Tibial nerve (tissue), 4 donors: ENCODE results near the gene KRTAP5-8.

Experiments
- CTCF ChIP-seq, 5 experiments: fragments of 200-600 bp in 3 of 5; fragments of 450-650 bp in 2 of 5; sonication (generic) in 3 of 5; IDR thresholded peaks; one replicate each; pipeline ENCODE4 v1.5.1; 2016 to 2019; ENCODE audit warnings: antibody characterized with exemption in 5 of 5, mild to moderate bottlenecking in 3 of 5, moderate library complexity in 2 of 5
- EP300 ChIP-seq, 2 donors: sonication (generic); formaldehyde crosslinking; IDR thresholded peaks; one replicate each; pipeline ENCODE4 v1.6.1; 2017; ENCODE audit warnings: antibody characterized with exemption in 2 of 2, mild to moderate bottlenecking in 1 of 2
- POLR2A ChIP-seq, 2 donors: fragments of 450-650 bp; IDR thresholded peaks; one replicate each; pipeline ENCODE4 v1.6.1; 2017; ENCODE audit warnings: antibody characterized with exemption in 2 of 2, mild to moderate bottlenecking in 2 of 2, moderate library complexity in 2 of 2

- TF ChIP-seq CTCF (IDR thresholded peaks at IDR 0.05) (no peak), POLR2A (IDR thresholded peaks at IDR 0.05) (no peak), EP300 (IDR thresholded peaks at IDR 0.05) (no peak)
Measured at GRCh38 chr11:71519546-71519945, 18.3 kb upstream of the KRTAP5-8 start.
